WI38 (cell line): ENCODE results near the gene PPP2R3A.
A peak's percentile ranks its signal among the peaks of the same experiment; 100 is the strongest.
"Not testable (repeated sequence)": the region's sequence is repeated elsewhere in the genome, so short reads cannot be mapped to it uniquely, and the experiment has no call there.

ENCODE experiments used
- H3K4me3 ChIP-seq: 2 replicates; pipeline ENCODE4 v1.5.1; 2011; ENCODE audit warnings: low read depth, mild to moderate bottlenecking, control low read depth, low read length
- CTCF ChIP-seq: IDR thresholded peaks from 2 replicates; pipeline ENCODE4 v1.5.1; 2012; ENCODE audit warnings: low read depth, mild to moderate bottlenecking, control low read depth, low read length

PPP2R3A gene

GRCh38 chr3:136075811-136076210, 110.3 kb downstream of the PPP2R3A start:
- TF ChIP-seq CTCF: no peak
- no peak overlapping the region for H3K4me3 ChIP-seq

- TF ChIP-seq CTCF: peak; percentile 36; the same call in 1 of the 2 replicates
- H3K4me3 ChIP-seq: no peak overlapping the region
These were observed 113.2 kb downstream of the PPP2R3A start for GRCh38 chr3:136078421-136079364.

- not testable (repeated sequence) for H3K4me3 ChIP-seq
These were observed 118.3 kb downstream of the PPP2R3A start for GRCh38 chr3:136083641-136084382.

- H3K4me3 ChIP-seq: not testable (repeated sequence)
These were observed 119.5 kb downstream of the PPP2R3A start for GRCh38 chr3:136085067-136085466.

GRCh38 chr3:136093771-136094170, 128.2 kb downstream of the PPP2R3A start:
- no peak overlapping the region for H3K4me3 ChIP-seq
- TF ChIP-seq CTCF: no peak

GRCh38 chr3:136105044-136105443, 139.5 kb downstream of the PPP2R3A start:
- no peak overlapping the region for H3K4me3 ChIP-seq
- TF ChIP-seq CTCF: no peak

GRCh38 chr3:136106101-136106500, 140.6 kb downstream of the PPP2R3A start:
- no peak for TF ChIP-seq CTCF
- H3K4me3 ChIP-seq: no peak overlapping the region

- TF ChIP-seq CTCF: no peak
- no peak overlapping the region for H3K4me3 ChIP-seq
These were observed 144.0 kb downstream of the PPP2R3A start for GRCh38 chr3:136109499-136109898.
